CD4-positive, alpha-beta T cell (primary cell): Measurements from ENCODE around the gene OTUD4. TPM values are rescaled to one million over a fixed set of nuclear protein-coding genes. Genes with fewer than 3 reads are reported as not detected.
A peak's percentile ranks its signal among the peaks of the same experiment; 100 is the strongest.

ENCODE experiments used
- ATAC-seq: fragments of 200-7000 bp; cut with Tn5 transposase; one replicate; pipeline ENCODE4 v1.10.0; 2022; ENCODE audit warnings: mild to moderate bottlenecking; ENCODE audit not compliant: poor library complexity
- CTCF ChIA-PET: fragments of 350-600 bp; sonication (Branson Sonifier 250); formaldehyde crosslinking; loops from one replicate; lab custom pipeline; 2021; ENCODE audit warnings: antibody characterized with exemption, inconsistent platforms; lab: Charles Lee
- POLR2A ChIA-PET: fragments of 350-600 bp; sonication (Branson Sonifier 250); formaldehyde crosslinking; loops from one replicate; lab custom pipeline; 2021; ENCODE audit warnings: antibody characterized with exemption, inconsistent platforms; lab: Charles Lee
- DNase-seq, 14 experiments: peaks; one replicate each; pipeline ENCODE4 v3.0.0-alpha.2; 2013 to 2020; ENCODE audit warnings: mixed read lengths in 2 of 14
- H3K27ac ChIP-seq, 2 donors: one replicate each; pipeline versions ENCODE4 v1.5.1 to v1.7.0; 2013; ENCODE audit warnings: low read length in 2 of 2, low read depth in 1 of 2, mild to moderate bottlenecking in 1 of 2
- H3K27me3 ChIP-seq, 2 experiments: 1 replicate in 1 of 2; 2 replicates in 1 of 2; pipeline versions ENCODE4 v1.6.1 to v1.7.0; 2013; ENCODE audit warnings: low read length in 2 of 2, control low read depth in 1 of 2, mild to moderate bottlenecking in 1 of 2, moderate library complexity in 1 of 2; ENCODE audit not compliant: insufficient read depth in 2 of 2, control insufficient read depth in 1 of 2
- H3K36me3 ChIP-seq: one replicate; pipeline ENCODE4 v1.6.1; 2013; ENCODE audit warnings: low read length, control low read depth; ENCODE audit not compliant: insufficient read depth
- H3K4me1 ChIP-seq: one replicate; pipeline ENCODE4 v1.6.1; 2013; ENCODE audit warnings: low read length, control low read depth; ENCODE audit not compliant: insufficient read depth
- H3K4me3 ChIP-seq: one replicate; pipeline ENCODE4 v1.5.1; 2013; ENCODE audit warnings: mild to moderate bottlenecking, low read length, moderate library complexity
- H3K9me3 ChIP-seq, 2 experiments: 1 replicate in 1 of 2; 2 replicates in 1 of 2; pipeline versions ENCODE4 v1.6.1 to v1.7.0; 2013; ENCODE audit warnings: low read length in 2 of 2, mild to moderate bottlenecking in 2 of 2, control low read depth in 1 of 2, moderate library complexity in 1 of 2; ENCODE audit not compliant: control insufficient read depth in 1 of 2, insufficient read depth in 1 of 2
- H3K27ac Mint-ChIP-seq: one replicate; pipeline ENCODE4 v1.8.0; 2020; ENCODE audit warnings: mixed read lengths
- H3K27me3 Mint-ChIP-seq: one replicate; pipeline ENCODE4 v1.8.0; 2021; ENCODE audit warnings: mixed read lengths
- H3K36me3 Mint-ChIP-seq: one replicate; pipeline ENCODE4 v1.8.0; 2021; ENCODE audit warnings: low read depth, mixed read lengths
- H3K4me1 Mint-ChIP-seq: one replicate; pipeline ENCODE4 v1.8.0; 2021; ENCODE audit warnings: low read depth, mixed read lengths
- H3K4me3 Mint-ChIP-seq: one replicate; pipeline ENCODE4 v1.8.0; 2020; ENCODE audit warnings: mild to moderate bottlenecking, mixed read lengths
- H3K9me3 Mint-ChIP-seq: one replicate; pipeline ENCODE4 v1.8.0; 2020; ENCODE audit warnings: mixed read lengths
- intact Hi-C, 2 experiments: fragments of 100-400 bp; cut with DNase I in 1 of 2; cut with micrococcal nuclease in 1 of 2; formaldehyde crosslinking; loops; one replicate each; pipeline versions ENCODE4 v1.15.1 to v1.9.0; 2023 to 2025; cut with DNase I, micrococcal nuclease
- total RNA-seq, 174 experiments: library from RNA in 2 of 174; stranded (reverse) in 2 of 174; gene quantifications; one replicate each; pipeline ENCODE4 v1.2.3 and lab custom pipeline; 2021 to 2026
- TF ChIP-seq, protein P1 (sequence below): fragments of 200-600 bp; IDR thresholded peaks from one replicate; pipeline ENCODE4 v1.8.0; 2022; ENCODE audit warnings: antibody characterized with exemption, mild to moderate bottlenecking

OTUD4 gene
- total RNA-seq, 2 experiments from 2014 or later = 75.1 to 81.1 TPM

GRCh38 chr4:145097821-145098674 lies 82.3 kb downstream of the OTUD4 start, which contains the start of the genes ABCE1 and ANAPC10:
TSS of gene ABCE1 (plus strand) at chr4:145098311. CDS start at chr4:145104413, 6,102 bp downstream.
TSS of gene ANAPC10 (minus strand) at chr4:145098196. CDS start at chr4:145096099, 2,097 bp downstream.
- TF ChIP-seq, protein P1, sequence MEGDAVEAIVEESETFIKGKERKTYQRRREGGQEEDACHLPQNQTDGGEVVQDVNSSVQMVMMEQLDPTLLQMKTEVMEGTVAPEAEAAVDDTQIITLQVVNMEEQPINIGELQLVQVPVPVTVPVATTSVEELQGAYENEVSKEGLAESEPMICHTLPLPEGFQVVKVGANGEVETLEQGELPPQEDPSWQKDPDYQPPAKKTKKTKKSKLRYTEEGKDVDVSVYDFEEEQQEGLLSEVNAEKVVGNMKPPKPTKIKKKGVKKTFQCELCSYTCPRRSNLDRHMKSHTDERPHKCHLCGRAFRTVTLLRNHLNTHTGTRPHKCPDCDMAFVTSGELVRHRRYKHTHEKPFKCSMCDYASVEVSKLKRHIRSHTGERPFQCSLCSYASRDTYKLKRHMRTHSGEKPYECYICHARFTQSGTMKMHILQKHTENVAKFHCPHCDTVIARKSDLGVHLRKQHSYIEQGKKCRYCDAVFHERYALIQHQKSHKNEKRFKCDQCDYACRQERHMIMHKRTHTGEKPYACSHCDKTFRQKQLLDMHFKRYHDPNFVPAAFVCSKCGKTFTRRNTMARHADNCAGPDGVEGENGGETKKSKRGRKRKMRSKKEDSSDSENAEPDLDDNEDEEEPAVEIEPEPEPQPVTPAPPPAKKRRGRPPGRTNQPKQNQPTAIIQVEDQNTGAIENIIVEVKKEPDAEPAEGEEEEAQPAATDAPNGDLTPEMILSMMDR = no peak
- Mint-ChIP-seq H3K27ac (peak within 1 kb of the TSS; percentile 99), H3K27me3 (no peaks in the 10 kb centered on the region), H3K9me3 (no peaks in the 10 kb centered on the region), H3K36me3 (peaks cover 47% of the 10 kb centered on the region), H3K4me1 (peaks cover 48% of the 10 kb centered on the region), H3K4me3 (peak within 1 kb of the TSS; percentile 95)
- DNase-seq (peak; percentile 88 to 100 (median 93)), ATAC-seq (peak; percentile 89)
- Histone ChIP-seq H3K36me3 (peaks cover 23% of the 10 kb centered on the region), H3K4me1 (peaks cover 23% of the 10 kb centered on the region), H3K27ac (peak within 1 kb of the TSS; percentile 76 to 90), H3K9me3 (no peaks in the 10 kb centered on the region), H3K4me3 (peak within 1 kb of the TSS; percentile 93), H3K27me3 (no peaks in the 10 kb centered on the region)
- ChIA-PET CTCF (interaction anchor here (0.5 to 2.4 kb wide), 3 partner anchors 77 to 1539 kb away, joined by 3 to 6 read pairs (median 3); no protein-coding TSS in a partner anchor), POLR2A (interaction anchor here (0.8 to 2.6 kb wide), 15 partner anchors 11 to 841 kb away, joined by 3 to 38 read pairs (median 6); partner anchors contain the start of genes MMAA, OTUD4 and ZNF827)
- intact Hi-C loops = loop anchor here (1.0 to 10.0 kb wide), 8 partner anchors 81 to 1913 kb away; partner anchors contain the start of genes MMAA (in 2 of the 2), LSM6 (in 1 of the 2), OTUD4 (in 1 of the 2) and SMAD1 (in 1 of the 2)

DNA sequence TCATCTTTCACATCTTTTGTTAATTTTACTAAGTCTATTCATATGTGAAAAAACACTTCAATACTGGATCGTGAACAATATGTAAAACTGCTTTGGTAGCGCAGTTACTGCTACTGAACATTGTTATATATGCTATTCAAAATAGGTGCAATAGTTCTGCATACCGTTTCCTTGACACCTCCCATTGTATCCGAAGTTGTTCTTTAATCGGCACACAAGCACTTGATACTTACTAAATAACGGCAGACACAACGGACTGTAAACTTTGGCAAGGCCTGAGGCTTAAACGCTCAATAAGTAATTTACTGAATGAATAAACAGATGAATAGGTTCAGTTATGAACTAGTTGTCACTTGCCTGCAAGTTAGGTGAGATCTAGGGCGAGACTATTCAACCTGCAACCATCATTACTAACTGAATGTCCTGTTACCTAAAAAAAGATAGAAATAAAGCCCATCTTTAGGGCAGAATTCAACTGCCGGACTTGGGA lies 83.0 kb downstream of the OTUD4 start:
- H3K36me3 ChIP-seq = peaks cover 30% of the 10 kb centered on the region
- CTCF ChIA-PET = interaction anchor here (1.4 to 2.4 kb wide), 2 partner anchors 84 to 1539 kb away, joined by 3 to 6 read pairs; no protein-coding TSS in a partner anchor
- peak overlapping the region; percentile 95 for H3K4me3 Mint-ChIP-seq
- H3K9me3 Mint-ChIP-seq = no peaks in the 10 kb centered on the region
- H3K9me3 ChIP-seq = no peaks in the 10 kb centered on the region
- H3K36me3 Mint-ChIP-seq = peaks cover 54% of the 10 kb centered on the region
- no peak for ATAC-seq
- H3K4me3 ChIP-seq = peak overlapping the region; percentile 93
- POLR2A ChIA-PET = interaction anchor here (1.0 to 2.6 kb wide), 12 partner anchors 10 to 522 kb away, joined by 3 to 38 read pairs (median 6); partner anchors contain the start of genes MMAA and OTUD4
- TF ChIP-seq, protein P1 = no peak
- peak overlapping the region; percentile 76 to 90 for H3K27ac ChIP-seq
- no peaks in the 10 kb centered on the region for H3K27me3 ChIP-seq
- intact Hi-C loops = loop anchor here (5.0 to 10.0 kb wide), 6 partner anchors 385 to 1913 kb away; partner anchors contain the start of genes MMAA (in 2 of the 2), LSM6 (in 1 of the 2), SMAD1 (in 1 of the 2) and USP38 (in 1 of the 2)
- H3K4me1 ChIP-seq = peaks cover 23% of the 10 kb centered on the region
- no peaks in the 10 kb centered on the region for H3K27me3 Mint-ChIP-seq
- H3K4me1 Mint-ChIP-seq = peaks cover 55% of the 10 kb centered on the region
- peak overlapping the region; percentile 99 for H3K27ac Mint-ChIP-seq
- DNase-seq = no peak

DNA sequence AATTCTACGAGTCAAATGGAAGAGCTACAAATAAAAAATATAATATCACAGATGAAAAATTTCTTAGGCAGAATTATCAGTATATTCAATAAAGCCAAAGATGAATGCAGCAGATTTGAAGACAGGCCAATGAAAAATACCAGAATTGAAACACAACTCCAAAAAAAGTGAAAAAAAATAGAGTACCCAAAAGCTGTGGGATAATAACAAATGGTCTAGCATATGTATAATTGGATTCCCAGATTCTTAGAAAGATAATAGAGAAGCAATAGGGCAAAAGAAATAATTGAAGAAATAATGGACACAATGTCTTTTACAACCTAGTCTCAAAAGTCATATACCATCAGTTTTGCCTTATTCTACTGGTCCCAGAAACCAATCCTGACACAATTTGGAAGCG lies 86.8 kb downstream of the OTUD4 start:
- DNase-seq (no peak), ATAC-seq (no peak)
- Mint-ChIP-seq H3K27ac (no peak overlapping the region), H3K9me3 (no peaks in the 10 kb centered on the region), H3K27me3 (no peaks in the 10 kb centered on the region), H3K36me3 (peaks cover 83% of the 10 kb centered on the region), H3K4me1 (peaks cover 61% of the 10 kb centered on the region), H3K4me3 (no peak overlapping the region)
- ChIA-PET POLR2A (no interaction called here), CTCF (no interaction called here)
- H3K4me1 ChIP-seq = peaks cover 15% of the 10 kb centered on the region
- no peak overlapping the region for H3K27ac ChIP-seq
- H3K27me3 ChIP-seq = no peaks in the 10 kb centered on the region
- TF ChIP-seq, protein P1 = no peak
- intact Hi-C loops = loop anchor here (10.0 kb wide), 3 partner anchors 521 to 1909 kb away; partner anchors contain the start of genes LSM6 (in 1 of the 2), MMAA (in 1 of the 2) and USP38 (in 1 of the 2)
- H3K9me3 ChIP-seq = no peaks in the 10 kb centered on the region
- H3K4me3 ChIP-seq = no peak overlapping the region
- peaks cover 46% of the 10 kb centered on the region for H3K36me3 ChIP-seq
